ENCODE results near the gene GPD2. TPM values are rescaled to one million over a fixed set of nuclear protein-coding genes. Genes with fewer than 3 reads are reported as not detected.

Gene GPD2
- total RNA-seq, 1 donor from 2014 or later: 25.3 TPM

DNA sequence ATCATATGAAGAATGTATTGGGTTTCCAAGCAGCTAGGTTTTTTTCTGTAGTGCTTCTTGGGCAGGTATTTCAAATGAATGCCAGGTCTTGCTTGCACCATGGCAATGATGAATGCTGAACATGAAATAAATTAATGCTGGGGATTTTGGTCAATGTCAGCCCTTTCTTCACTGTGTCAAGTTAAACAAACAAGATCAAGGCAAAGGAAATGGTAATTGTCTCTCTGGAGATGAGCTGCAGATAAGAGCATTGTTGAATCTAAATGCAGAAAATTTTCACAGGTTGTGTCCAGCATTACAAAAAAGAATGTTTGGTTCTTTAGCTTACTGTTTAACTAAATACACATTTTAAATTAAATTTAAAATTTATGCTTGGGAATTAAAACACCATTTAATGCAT lies 144.3 kb downstream of the GPD2 start:
- Mint-ChIP-seq H3K36me3 (peaks cover 12% of the 10 kb centered on the region), H3K27me3 (no peaks in the 10 kb centered on the region), H3K9me3 (no peaks in the 10 kb centered on the region), H3K4me3 (no peak overlapping the region), H3K4me1 (ENCODE audit: unreplicated experiment) (peaks cover 12% of the 10 kb centered on the region), H3K27ac (no peak overlapping the region)
- no peak for DNase-seq (ENCODE audit: extremely low spot score, unreplicated experiment)
- TF ChIP-seq, protein P1, sequence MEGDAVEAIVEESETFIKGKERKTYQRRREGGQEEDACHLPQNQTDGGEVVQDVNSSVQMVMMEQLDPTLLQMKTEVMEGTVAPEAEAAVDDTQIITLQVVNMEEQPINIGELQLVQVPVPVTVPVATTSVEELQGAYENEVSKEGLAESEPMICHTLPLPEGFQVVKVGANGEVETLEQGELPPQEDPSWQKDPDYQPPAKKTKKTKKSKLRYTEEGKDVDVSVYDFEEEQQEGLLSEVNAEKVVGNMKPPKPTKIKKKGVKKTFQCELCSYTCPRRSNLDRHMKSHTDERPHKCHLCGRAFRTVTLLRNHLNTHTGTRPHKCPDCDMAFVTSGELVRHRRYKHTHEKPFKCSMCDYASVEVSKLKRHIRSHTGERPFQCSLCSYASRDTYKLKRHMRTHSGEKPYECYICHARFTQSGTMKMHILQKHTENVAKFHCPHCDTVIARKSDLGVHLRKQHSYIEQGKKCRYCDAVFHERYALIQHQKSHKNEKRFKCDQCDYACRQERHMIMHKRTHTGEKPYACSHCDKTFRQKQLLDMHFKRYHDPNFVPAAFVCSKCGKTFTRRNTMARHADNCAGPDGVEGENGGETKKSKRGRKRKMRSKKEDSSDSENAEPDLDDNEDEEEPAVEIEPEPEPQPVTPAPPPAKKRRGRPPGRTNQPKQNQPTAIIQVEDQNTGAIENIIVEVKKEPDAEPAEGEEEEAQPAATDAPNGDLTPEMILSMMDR (conservative IDR thresholded peaks at IDR 0.05): no peak

DNA sequence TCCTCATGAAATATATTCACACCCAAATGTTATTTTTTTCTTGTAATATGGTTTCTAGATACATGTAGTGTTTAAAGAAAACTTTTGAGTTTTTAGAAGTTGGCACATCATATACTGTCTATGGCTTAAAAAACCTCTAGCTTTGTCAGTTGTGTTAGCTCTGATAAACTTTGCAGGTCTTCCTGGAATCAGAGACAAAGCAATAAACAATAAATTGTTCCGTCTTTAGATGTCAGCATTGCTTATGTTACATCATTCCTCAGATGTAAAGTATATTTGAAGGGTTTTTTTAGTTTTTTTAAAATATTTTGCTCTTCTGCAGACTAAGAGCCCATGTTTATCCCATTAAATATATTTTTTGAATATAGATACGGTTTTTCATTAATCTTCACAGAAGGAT lies 145.1 kb downstream of the GPD2 start:
- TF ChIP-seq, protein P1 (conservative IDR thresholded peaks at IDR 0.05): no peak
- H3K27me3 Mint-ChIP-seq: no peaks in the 10 kb centered on the region
- H3K4me1 Mint-ChIP-seq (ENCODE audit: unreplicated experiment): peaks cover 12% of the 10 kb centered on the region
- no peak for DNase-seq (ENCODE audit: extremely low spot score, unreplicated experiment)
- peaks cover 12% of the 10 kb centered on the region for H3K36me3 Mint-ChIP-seq
- H3K27ac Mint-ChIP-seq: no peak overlapping the region
- H3K9me3 Mint-ChIP-seq: no peaks in the 10 kb centered on the region
- no peak overlapping the region for H3K4me3 Mint-ChIP-seq

DNA sequence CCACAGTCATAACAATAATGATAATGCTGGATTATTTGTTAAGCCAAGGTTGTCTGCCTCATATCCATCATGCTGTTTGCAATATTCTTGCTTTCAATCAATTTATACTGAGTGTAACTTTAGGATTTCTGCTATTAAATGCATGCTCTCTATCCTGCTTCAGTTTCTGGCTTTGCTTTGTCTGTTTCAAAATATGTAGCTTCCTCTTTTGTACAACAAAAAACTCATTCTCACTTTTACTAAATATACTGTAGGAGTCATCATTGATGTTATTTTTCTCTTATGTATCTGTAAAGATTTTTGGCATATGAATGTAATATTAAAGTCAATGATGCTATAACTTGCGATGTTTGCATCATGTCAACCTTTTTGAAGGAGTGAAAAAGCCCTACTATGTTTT lies 149.3 kb downstream of the GPD2 start:
- Mint-ChIP-seq H3K27ac (no peak overlapping the region), H3K9me3 (no peaks in the 10 kb centered on the region), H3K4me1 (ENCODE audit: unreplicated experiment) (peaks cover 18% of the 10 kb centered on the region), H3K27me3 (no peaks in the 10 kb centered on the region), H3K4me3 (no peak overlapping the region), H3K36me3 (no peaks in the 10 kb centered on the region)
- no peak for DNase-seq (ENCODE audit: extremely low spot score, unreplicated experiment)
- TF ChIP-seq, protein P1 (conservative IDR thresholded peaks at IDR 0.05): no peak

DNA sequence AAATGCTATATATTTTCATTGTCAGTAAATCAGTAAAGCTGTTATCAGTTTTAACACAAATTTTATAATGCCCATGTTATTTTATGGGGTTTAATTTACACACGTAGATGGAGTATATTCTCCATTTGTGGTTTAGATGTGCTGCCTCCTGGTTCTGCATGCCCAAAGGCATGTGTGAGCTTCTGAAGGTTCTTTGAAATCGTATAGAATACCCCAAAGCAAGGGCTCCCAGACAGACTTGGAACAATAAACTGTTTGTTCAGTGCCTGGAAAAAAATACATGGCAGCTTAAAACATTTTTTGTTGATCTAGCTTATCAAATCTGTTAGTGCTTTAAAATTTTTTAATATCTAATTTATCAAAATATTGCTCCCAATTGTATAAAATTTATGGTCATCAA lies 150.4 kb downstream of the GPD2 start:
- Mint-ChIP-seq H3K4me1 (ENCODE audit: unreplicated experiment) (peaks cover 13% of the 10 kb centered on the region), H3K27ac (no peak overlapping the region), H3K9me3 (no peaks in the 10 kb centered on the region), H3K27me3 (no peaks in the 10 kb centered on the region), H3K4me3 (no peak overlapping the region), H3K36me3 (no peaks in the 10 kb centered on the region)
- DNase-seq (ENCODE audit: extremely low spot score, unreplicated experiment): no peak
- TF ChIP-seq, protein P1 (conservative IDR thresholded peaks at IDR 0.05): no peak

DNA sequence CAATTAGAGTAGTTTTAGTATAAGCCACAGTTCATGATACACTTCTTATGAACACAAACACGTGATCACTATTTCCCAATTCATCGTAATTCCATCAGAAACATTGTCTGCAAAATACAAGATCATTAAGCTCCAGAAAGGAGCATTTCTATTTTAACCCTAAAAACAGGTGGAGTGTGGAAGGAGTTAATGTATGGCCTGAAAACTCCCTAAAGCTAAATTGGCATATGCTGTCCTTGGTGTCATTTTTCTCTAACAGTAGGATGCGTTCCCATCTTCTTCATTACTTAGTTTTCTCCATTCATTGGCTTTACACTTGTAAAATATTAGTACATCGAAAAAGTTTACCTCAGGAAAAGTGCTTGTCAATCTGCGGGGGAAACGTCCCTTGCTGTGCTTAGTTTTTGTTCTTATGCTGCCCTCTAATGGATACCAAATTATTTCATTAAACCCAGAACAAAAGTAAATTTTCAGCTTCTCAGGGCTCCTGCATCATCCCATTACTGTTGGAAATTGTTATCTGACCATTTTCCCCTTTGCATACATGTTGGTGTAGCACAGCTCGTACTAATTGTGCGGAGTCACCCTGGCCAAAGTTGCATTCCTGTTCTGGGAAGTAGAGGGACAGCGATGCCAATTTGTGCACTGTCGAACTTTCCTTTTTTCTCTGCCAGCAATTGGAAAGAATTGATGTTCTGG lies 153.4 kb downstream of the GPD2 start:
- H3K9me3 Mint-ChIP-seq: no peaks in the 10 kb centered on the region
- peak overlapping the region; percentile 54 for H3K27ac Mint-ChIP-seq
- TF ChIP-seq, protein P1 (conservative IDR thresholded peaks at IDR 0.05): peak; percentile 71
- DNase-seq (ENCODE audit: extremely low spot score, unreplicated experiment): no peak
- H3K27me3 Mint-ChIP-seq: no peaks in the 10 kb centered on the region
- peaks cover 21% of the 10 kb centered on the region for H3K4me1 Mint-ChIP-seq (ENCODE audit: unreplicated experiment)
- H3K4me3 Mint-ChIP-seq: no peak overlapping the region
- no peaks in the 10 kb centered on the region for H3K36me3 Mint-ChIP-seq
